Activated CD8-positive, alpha-beta memory T cell treated with anti-CD3 and anti-CD28 coated beads, Interleukin-2, amount 10 ng/mL, durations not matched to agents 7 days and 5 days (primary cell): ENCODE data around the gene TPST2. TPM values are rescaled to one million over a fixed set of nuclear protein-coding genes. Genes with fewer than 3 reads are reported as not detected.

Source experiments
- ATAC-seq: fragments of 150-1000 bp; cut with Tn5 transposase; one replicate; pipeline ENCODE4 v1.10.0; 2021; ENCODE audit warnings: moderate library complexity
- CTCF ChIA-PET: fragments of 350-600 bp; sonication (Branson Sonifier 250); formaldehyde crosslinking; loops from one replicate; lab custom pipeline; 2021; ENCODE audit warnings: antibody characterized with exemption; lab: Charles Lee
- DNase-seq: peaks from one replicate; pipeline ENCODE4 v3.0.0-alpha.2; 2020
- H3K27ac Mint-ChIP-seq: one replicate; pipeline ENCODE4 v1.8.0; 2021; ENCODE audit warnings: mild to moderate bottlenecking, mixed read lengths
- H3K27me3 Mint-ChIP-seq: one replicate; pipeline ENCODE4 v1.8.0; 2021; ENCODE audit warnings: mixed read lengths
- H3K36me3 Mint-ChIP-seq: one replicate; pipeline ENCODE4 v1.8.0; 2021; ENCODE audit warnings: mild to moderate bottlenecking, mixed read lengths
- H3K4me1 Mint-ChIP-seq: one replicate; pipeline ENCODE4 v1.8.0; 2021; ENCODE audit warnings: mixed read lengths
- H3K4me3 Mint-ChIP-seq: one replicate; pipeline ENCODE4 v1.8.0; 2021; ENCODE audit warnings: mild to moderate bottlenecking, moderate library complexity, mixed read lengths
- H3K9me3 Mint-ChIP-seq: one replicate; pipeline ENCODE4 v1.8.0; 2022; ENCODE audit warnings: low read depth, mixed read lengths
- total RNA-seq, 2 experiments: library from RNA; stranded (reverse); gene quantifications; one replicate each; pipeline ENCODE4 v1.2.3, GENCODE V29; 2021

Gene TPST2
- total RNA-seq, 2 experiments from 2014 or later, result 61.6 to 81.6 TPM

- Mint-ChIP-seq H3K4me3 (no peak overlapping the region), H3K36me3 (peaks cover 45% of the 10 kb centered on the region), H3K27me3 (no peaks in the 10 kb centered on the region), H3K9me3 (no peaks in the 10 kb centered on the region), H3K4me1 (peaks cover 16% of the 10 kb centered on the region), H3K27ac (no peak overlapping the region)
- CTCF ChIA-PET, result interaction anchor here (1.3 kb wide), 1 partner anchor 123 kb away, joined by 3 read pairs; no protein-coding TSS in a partner anchor
- DNase-seq (no peak), ATAC-seq (no peak)
Measured at GRCh38 chr22:26527574-26528465, 62.1 kb downstream of the TPST2 start.

GRCh38 chr22:26527167-26527566 is 62.8 kb downstream of the TPST2 start:
- H3K4me3 Mint-ChIP-seq, result no peak overlapping the region
- CTCF ChIA-PET, result interaction anchor here (1.3 kb wide), 1 partner anchor 124 kb away, joined by 3 read pairs; no protein-coding TSS in a partner anchor
- ATAC-seq (no peak), DNase-seq (no peak)
- no peak overlapping the region for H3K27ac Mint-ChIP-seq
- H3K9me3 Mint-ChIP-seq, result no peaks in the 10 kb centered on the region
- no peaks in the 10 kb centered on the region for H3K27me3 Mint-ChIP-seq
- peaks cover 39% of the 10 kb centered on the region for H3K36me3 Mint-ChIP-seq
- peaks cover 11% of the 10 kb centered on the region for H3K4me1 Mint-ChIP-seq

GRCh38 chr22:26525946-26526564 is 63.9 kb downstream of the TPST2 start:
- Mint-ChIP-seq H3K9me3 (no peaks in the 10 kb centered on the region), H3K4me1 (peaks cover 11% of the 10 kb centered on the region), H3K27me3 (no peaks in the 10 kb centered on the region), H3K36me3 (peaks cover 31% of the 10 kb centered on the region), H3K27ac (no peak overlapping the region), H3K4me3 (no peak overlapping the region)
- no peak for DNase-seq
- no peak for ATAC-seq
- CTCF ChIA-PET, result interaction anchor here (1.9 kb wide), 1 partner anchor 23 kb away, joined by 9 read pairs; no protein-coding TSS in a partner anchor

DNA sequence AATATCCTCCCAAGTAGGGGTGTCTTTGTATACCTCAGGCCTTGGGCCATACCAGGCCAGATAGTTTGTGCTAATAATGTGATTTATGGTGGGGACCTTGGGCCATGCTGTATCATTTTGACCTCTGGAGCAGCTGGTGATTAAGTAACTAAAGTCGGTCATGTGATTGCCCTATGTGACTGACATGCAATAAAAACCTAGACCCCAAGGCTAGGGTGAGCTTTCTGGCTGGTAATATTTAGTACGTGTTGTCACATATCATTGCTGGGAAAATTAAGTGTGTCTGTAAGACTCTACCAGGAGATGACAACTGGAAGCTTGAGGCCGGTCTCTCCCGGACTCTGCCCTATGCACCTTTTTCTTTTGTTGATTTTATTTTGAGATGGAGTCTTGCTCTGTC is 65.1 kb downstream of the TPST2 start:
- CTCF ChIA-PET, result interaction anchor here (1.9 kb wide), 1 partner anchor 22 kb away, joined by 9 read pairs; no protein-coding TSS in a partner anchor

DNA sequence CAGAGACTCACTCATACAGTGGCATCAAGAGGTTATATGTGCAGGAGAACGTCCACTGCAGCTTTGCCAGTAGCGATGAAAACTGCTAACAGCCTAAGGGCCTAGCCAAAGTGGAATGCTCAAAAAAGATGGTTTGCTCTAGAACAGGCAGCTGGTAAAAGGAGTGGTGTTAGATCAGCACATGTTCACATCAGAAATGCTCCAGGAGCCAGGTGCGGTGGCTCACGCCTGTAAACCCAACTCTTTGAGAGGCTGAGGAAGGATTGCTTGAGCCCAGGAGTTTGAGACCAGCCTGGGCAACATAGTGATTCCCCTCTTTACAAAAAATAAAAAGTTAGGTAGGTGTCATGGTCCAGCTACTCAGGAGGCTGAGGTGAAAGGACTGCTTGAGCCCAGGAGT is 67.3 kb downstream of the TPST2 start:
- Mint-ChIP-seq H3K4me1 (peaks cover 8% of the 10 kb centered on the region), H3K36me3 (peaks cover 19% of the 10 kb centered on the region), H3K27me3 (no peaks in the 10 kb centered on the region), H3K9me3 (no peaks in the 10 kb centered on the region), H3K4me3 (no peak overlapping the region), H3K27ac (peak overlapping the region; percentile 52)
- DNase-seq (no peak), ATAC-seq (no peak)
- CTCF ChIA-PET, result interaction anchor here (1.3 kb wide), 1 partner anchor 25 kb away, joined by 3 read pairs; no protein-coding TSS in a partner anchor

More for the DNA sequence above, 65.1 kb downstream of the TPST2 start:
- no peak for DNase-seq
- no peak for ATAC-seq
- Mint-ChIP-seq H3K36me3 (peaks cover 26% of the 10 kb centered on the region), H3K27ac (no peak overlapping the region), H3K4me3 (no peak overlapping the region), H3K27me3 (no peaks in the 10 kb centered on the region), H3K4me1 (peaks cover 11% of the 10 kb centered on the region), H3K9me3 (no peaks in the 10 kb centered on the region)

DNA sequence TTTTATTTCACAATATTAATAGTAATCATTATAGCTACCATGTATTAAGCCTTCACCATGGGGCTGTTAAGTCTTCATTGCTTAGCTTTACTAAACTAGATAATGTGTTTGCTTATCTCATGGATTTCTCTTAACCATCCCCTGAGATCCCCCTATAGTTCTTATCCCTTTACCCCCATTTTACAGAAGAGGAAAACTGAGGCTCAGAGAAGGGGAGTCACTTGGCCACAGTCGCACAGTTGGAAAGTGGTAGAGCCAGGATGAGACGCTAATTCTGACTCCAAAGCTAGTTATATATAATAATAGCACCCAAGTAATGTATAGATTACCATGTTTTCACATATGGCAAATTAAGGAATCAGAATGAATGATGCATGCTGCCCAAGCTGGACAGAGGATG is 67.9 kb downstream of the TPST2 start:
- Mint-ChIP-seq H3K36me3 (peaks cover 16% of the 10 kb centered on the region), H3K4me3 (no peak overlapping the region), H3K27ac (no peak overlapping the region), H3K4me1 (peaks cover 4% of the 10 kb centered on the region), H3K27me3 (no peaks in the 10 kb centered on the region), H3K9me3 (no peaks in the 10 kb centered on the region)
- CTCF ChIA-PET, result interaction anchor here (0.9 to 1.3 kb wide), 2 partner anchors 26 to 120 kb away, joined by 3 to 4 read pairs; no protein-coding TSS in a partner anchor
- ATAC-seq (no peak), DNase-seq (no peak)

DNA sequence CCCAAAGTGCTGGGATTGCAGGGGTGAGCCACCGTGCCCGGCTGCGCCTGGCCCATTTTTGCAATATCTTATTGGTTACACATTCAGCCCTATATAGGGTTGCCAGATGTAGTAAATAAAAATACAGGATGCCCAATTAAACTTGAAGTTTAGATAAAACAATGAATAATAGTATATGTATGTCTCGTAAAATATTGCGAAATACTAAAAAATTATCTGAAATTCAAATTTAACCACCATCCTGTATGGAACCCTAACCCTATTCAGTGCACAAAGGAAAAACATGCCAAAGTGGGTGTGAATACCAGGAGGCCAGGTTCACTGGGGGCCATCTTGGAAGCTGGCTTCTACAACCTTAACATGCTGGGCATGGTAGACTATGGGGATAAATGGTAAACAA is 72.5 kb downstream of the TPST2 start:
- no peak overlapping the region for H3K4me3 Mint-ChIP-seq
- H3K27ac Mint-ChIP-seq, result no peak overlapping the region
- H3K27me3 Mint-ChIP-seq, result no peaks in the 10 kb centered on the region
- H3K36me3 Mint-ChIP-seq, result no peaks in the 10 kb centered on the region
- peaks cover 26% of the 10 kb centered on the region for H3K4me1 Mint-ChIP-seq
- no peaks in the 10 kb centered on the region for H3K9me3 Mint-ChIP-seq
- CTCF ChIA-PET, result interaction anchor here (0.8 to 3.2 kb wide), 4 partner anchors 14 to 134 kb away, joined by 3 to 16 read pairs (median 3); no protein-coding TSS in a partner anchor
- ATAC-seq (no peak), DNase-seq (no peak)

DNA sequence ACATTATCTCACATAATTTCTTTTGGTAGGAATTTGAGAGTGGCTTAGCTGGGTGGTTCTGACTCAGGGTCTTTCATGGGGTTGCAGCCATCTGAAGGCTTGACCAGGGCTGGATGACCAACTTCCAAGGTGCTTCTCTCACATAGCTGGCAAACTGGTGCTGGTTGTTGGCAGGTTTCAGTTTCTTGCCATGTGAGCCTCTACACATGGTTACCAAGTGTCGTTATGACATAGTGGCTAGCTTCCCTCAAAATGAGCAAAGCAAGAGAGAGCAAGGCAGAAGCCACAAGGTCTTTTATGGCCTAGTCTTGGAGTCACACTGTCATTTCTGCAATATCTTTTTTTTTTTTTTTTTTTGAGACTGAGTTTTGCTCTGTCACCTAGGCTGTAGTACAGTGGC is 73.4 kb downstream of the TPST2 start:
- no peak overlapping the region for H3K4me3 Mint-ChIP-seq
- H3K4me1 Mint-ChIP-seq, result peaks cover 35% of the 10 kb centered on the region
- no peak for DNase-seq
- no peak for ATAC-seq
- H3K36me3 Mint-ChIP-seq, result peaks cover 2% of the 10 kb centered on the region
- H3K27me3 Mint-ChIP-seq, result no peaks in the 10 kb centered on the region
- no peaks in the 10 kb centered on the region for H3K9me3 Mint-ChIP-seq
- no peak overlapping the region for H3K27ac Mint-ChIP-seq
- CTCF ChIA-PET, result interaction anchor here (0.7 to 3.2 kb wide), 3 partner anchors 13 to 47 kb away, joined by 3 to 16 read pairs (median 3); no protein-coding TSS in a partner anchor

DNA sequence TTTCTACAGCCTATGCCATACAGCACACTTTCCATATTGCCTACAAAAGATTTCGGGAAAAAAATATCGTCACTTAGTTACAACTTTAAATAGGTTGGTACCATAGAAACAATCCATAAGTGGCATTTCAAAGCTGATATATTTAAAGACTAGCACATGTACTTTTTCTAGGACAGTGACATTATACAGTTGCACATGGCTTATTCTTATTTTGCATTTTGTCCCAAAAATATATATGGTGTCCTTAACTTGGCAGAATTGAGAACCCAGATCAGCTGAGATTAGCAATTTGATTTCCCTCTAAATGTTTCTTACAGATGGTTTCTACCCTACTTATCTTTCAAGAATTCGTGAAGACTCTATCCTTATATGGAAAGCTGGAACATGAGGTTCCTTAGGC is 74.0 kb downstream of the TPST2 start:
- Mint-ChIP-seq H3K27me3 (no peaks in the 10 kb centered on the region), H3K4me1 (peaks cover 40% of the 10 kb centered on the region), H3K9me3 (no peaks in the 10 kb centered on the region), H3K36me3 (peaks cover 2% of the 10 kb centered on the region), H3K4me3 (no peak overlapping the region), H3K27ac (peak overlapping the region; percentile 21)
- DNase-seq (no peak), ATAC-seq (no peak)
- CTCF ChIA-PET, result interaction anchor here (0.7 to 3.2 kb wide), 2 partner anchors 13 to 17 kb away, joined by 3 to 16 read pairs; no protein-coding TSS in a partner anchor

DNA sequence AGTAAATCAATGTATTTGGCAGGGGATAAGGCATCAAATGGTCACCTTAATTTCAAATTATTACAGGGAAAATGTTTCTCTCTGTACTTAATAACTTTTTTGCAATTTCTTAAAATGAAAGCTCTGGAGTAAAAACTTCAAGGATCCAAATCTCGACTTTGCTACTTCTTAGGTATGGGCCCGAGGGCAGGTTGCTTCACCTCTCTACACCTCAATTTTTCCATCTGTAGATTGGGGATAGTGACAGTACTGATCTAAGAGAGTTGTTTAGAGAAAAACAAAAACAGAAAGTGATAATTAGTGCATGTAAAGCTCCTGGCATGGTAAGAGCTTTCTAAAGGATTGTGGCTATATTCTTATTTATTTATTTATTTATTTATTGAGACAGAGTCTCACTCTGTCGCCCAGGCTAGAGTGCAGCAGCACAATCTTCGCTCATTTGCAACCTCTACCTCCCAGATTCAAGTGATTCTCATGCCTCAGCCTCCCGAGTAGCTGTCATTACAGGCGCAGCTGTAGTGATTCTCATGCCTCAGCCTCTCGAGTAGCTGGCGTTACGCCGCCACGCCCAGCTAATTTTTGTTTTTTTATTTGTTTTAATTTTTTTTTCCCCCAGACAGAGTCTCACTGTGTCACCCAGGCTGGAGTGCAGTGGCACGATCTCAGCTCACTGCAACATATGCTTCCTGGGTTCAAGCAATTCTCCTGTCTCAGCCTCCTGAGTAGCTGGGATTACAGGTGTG is 75.3 kb downstream of the TPST2 start:
- peaks cover 48% of the 10 kb centered on the region for H3K4me1 Mint-ChIP-seq
- no peak overlapping the region for H3K4me3 Mint-ChIP-seq
- CTCF ChIA-PET, result interaction anchor here (0.8 to 5.1 kb wide), 2 partner anchors 12 to 129 kb away, joined by 3 to 42 read pairs; no protein-coding TSS in a partner anchor
- H3K27me3 Mint-ChIP-seq, result no peaks in the 10 kb centered on the region
- peaks cover 6% of the 10 kb centered on the region for H3K36me3 Mint-ChIP-seq
- DNase-seq, result no peak
- H3K27ac Mint-ChIP-seq, result no peak overlapping the region
- ATAC-seq, result no peak
- H3K9me3 Mint-ChIP-seq, result no peaks in the 10 kb centered on the region

- H3K27me3 Mint-ChIP-seq, result no peaks in the 10 kb centered on the region
- peaks cover 12% of the 10 kb centered on the region for H3K36me3 Mint-ChIP-seq
- no peaks in the 10 kb centered on the region for H3K9me3 Mint-ChIP-seq
- peaks cover 48% of the 10 kb centered on the region for H3K4me1 Mint-ChIP-seq
- ATAC-seq, result no peak
- H3K27ac Mint-ChIP-seq, result no peak overlapping the region
- peak overlapping the region; percentile 96 for H3K4me3 Mint-ChIP-seq
- no peak for DNase-seq
- CTCF ChIA-PET, result interaction anchor here (0.8 to 5.1 kb wide), 2 partner anchors 11 to 129 kb away, joined by 3 to 42 read pairs; no protein-coding TSS in a partner anchor
Measured at GRCh38 chr22:26513838-26514237, 76.1 kb downstream of the TPST2 start.

GRCh38 chr22:26512149-26512793 is 77.7 kb downstream of the TPST2 start, which contains the start of gene TFIP11:
Gene TFIP11, minus strand, starts transcription at chr22:26512473. Its CDS starts 2,201 bp downstream, at chr22:26510272.
- H3K9me3 Mint-ChIP-seq, result no peaks in the 10 kb centered on the region

More at GRCh38 chr22:26512149-26512793, 77.7 kb downstream of the TPST2 start, which contains the start of gene TFIP11:
- no peaks in the 10 kb centered on the region for H3K27me3 Mint-ChIP-seq
- CTCF ChIA-PET, result interaction anchor here (1.0 to 5.1 kb wide), 4 partner anchors 9 to 153 kb away, joined by 3 to 42 read pairs (median 3); no protein-coding TSS in a partner anchor
- H3K4me1 Mint-ChIP-seq, result peaks cover 48% of the 10 kb centered on the region
- peaks cover 19% of the 10 kb centered on the region for H3K36me3 Mint-ChIP-seq
- ATAC-seq (peak; percentile 99), DNase-seq (peak; percentile 96)
- peak within 1 kb of the TSS; percentile 95 for H3K27ac Mint-ChIP-seq
- H3K4me3 Mint-ChIP-seq, result peak within 1 kb of the TSS; percentile 96
